ENCODE data around the gene TCF7L2.

The TCF7L2 gene

GRCh38 chr10:113187063-113187777 lies 237.2 kb downstream of the TCF7L2 start:
- H3K27me3 Mint-ChIP-seq (ENCODE audit: low read depth) = peaks cover 19% of the 10 kb centered on the region
- H3K36me3 Mint-ChIP-seq (ENCODE audit: low read depth) = no peaks in the 10 kb centered on the region
- no peak for TF ChIP-seq CTCF (IDR thresholded peaks at IDR 0.05; ENCODE audit: unreplicated experiment in 3 of 3)
- peaks cover 6% of the 10 kb centered on the region for H3K9me3 Mint-ChIP-seq
- peak overlapping the region; percentile 49 to 68 (median 63) for H3K27ac Mint-ChIP-seq
- H3K4me1 Mint-ChIP-seq = peaks cover 16% of the 10 kb centered on the region
- no peak overlapping the region for H3K4me3 Mint-ChIP-seq

- no peak for TF ChIP-seq CTCF (IDR thresholded peaks at IDR 0.05; ENCODE audit: unreplicated experiment in 3 of 3)
- Mint-ChIP-seq H3K9me3 (peaks cover 33% of the 10 kb centered on the region), H3K4me1 (no peaks in the 10 kb centered on the region), H3K4me3 (no peak overlapping the region), H3K27ac (no peak overlapping the region), H3K36me3 (ENCODE audit: low read depth) (no peaks in the 10 kb centered on the region), H3K27me3 (ENCODE audit: low read depth) (no peaks in the 10 kb centered on the region)
Measured at GRCh38 chr10:113199459-113199858, 249.4 kb downstream of the TCF7L2 start.

- Mint-ChIP-seq H3K4me3 (no peak overlapping the region), H3K36me3 (ENCODE audit: low read depth) (no peaks in the 10 kb centered on the region), H3K9me3 (peaks cover 50% of the 10 kb centered on the region)
Measured at GRCh38 chr10:113202011-113202410, 252.0 kb downstream of the TCF7L2 start.

DNA sequence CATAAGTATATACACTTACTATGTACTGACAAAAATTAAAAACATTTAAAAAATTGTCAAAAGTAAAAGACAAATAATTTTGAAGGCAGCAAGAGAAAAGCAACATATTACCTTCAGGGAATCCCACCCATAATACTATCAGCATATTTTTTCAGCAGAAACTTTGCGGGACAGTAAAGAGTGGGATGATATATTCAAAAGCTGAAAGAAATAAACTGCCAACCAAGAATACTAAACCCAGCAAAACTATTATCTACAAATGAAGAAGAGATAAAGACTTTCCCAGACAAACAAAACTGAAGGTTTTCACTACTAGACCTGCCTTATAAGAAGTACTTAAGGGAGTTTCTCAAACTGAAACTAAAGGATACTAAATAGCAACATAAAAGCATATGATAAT lies 257.9 kb downstream of the TCF7L2 start:
- peaks cover 4% of the 10 kb centered on the region for H3K36me3 Mint-ChIP-seq (ENCODE audit: low read depth)
- peaks cover 71% of the 10 kb centered on the region for H3K9me3 Mint-ChIP-seq
- H3K4me3 Mint-ChIP-seq = no peak overlapping the region
- no peaks in the 10 kb centered on the region for H3K27me3 Mint-ChIP-seq (ENCODE audit: low read depth)
- no peak for TF ChIP-seq CTCF (IDR thresholded peaks at IDR 0.05; ENCODE audit: unreplicated experiment in 3 of 3)
- no peaks in the 10 kb centered on the region for H3K4me1 Mint-ChIP-seq
- no peak overlapping the region for H3K27ac Mint-ChIP-seq

More at GRCh38 chr10:113202011-113202410, 252.0 kb downstream of the TCF7L2 start:
- Mint-ChIP-seq H3K27ac (no peak overlapping the region), H3K4me1 (no peaks in the 10 kb centered on the region), H3K27me3 (ENCODE audit: low read depth) (no peaks in the 10 kb centered on the region)
- TF ChIP-seq CTCF (IDR thresholded peaks at IDR 0.05; ENCODE audit: unreplicated experiment in 3 of 3) = no peak

DNA sequence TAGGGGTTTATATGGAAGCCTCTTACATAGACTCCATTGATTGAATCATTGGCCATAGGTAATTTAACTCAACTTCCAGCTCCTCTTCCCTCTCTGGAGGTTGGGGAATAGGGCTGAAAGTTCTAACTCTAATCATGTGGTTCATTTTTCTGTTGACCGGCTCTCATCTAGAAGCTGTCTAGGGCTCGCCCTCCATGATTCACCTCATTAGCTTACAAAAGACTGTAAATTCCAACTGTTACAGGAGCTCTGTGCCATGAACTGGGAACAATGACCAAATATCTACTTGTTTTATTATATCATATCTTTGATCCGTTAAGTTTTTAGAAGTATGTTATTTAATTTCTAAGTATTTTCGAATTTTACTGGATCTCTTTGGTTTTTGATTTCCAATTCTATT lies 263.0 kb downstream of the TCF7L2 start:
- TF ChIP-seq CTCF (IDR thresholded peaks at IDR 0.05; ENCODE audit: unreplicated experiment in 3 of 3) = no peak
- H3K4me1 Mint-ChIP-seq = peaks cover 4% of the 10 kb centered on the region
- H3K9me3 Mint-ChIP-seq = peaks cover 61% of the 10 kb centered on the region
- H3K4me3 Mint-ChIP-seq = no peak overlapping the region
- no peaks in the 10 kb centered on the region for H3K36me3 Mint-ChIP-seq (ENCODE audit: low read depth)
- H3K27me3 Mint-ChIP-seq (ENCODE audit: low read depth) = peaks cover 4% of the 10 kb centered on the region
- H3K27ac Mint-ChIP-seq = no peak overlapping the region

GRCh38 chr10:113214331-113214730 lies 264.3 kb downstream of the TCF7L2 start:
- Mint-ChIP-seq H3K4me3 (no peak overlapping the region), H3K27me3 (ENCODE audit: low read depth) (peaks cover 4% of the 10 kb centered on the region), H3K9me3 (peaks cover 48% of the 10 kb centered on the region), H3K27ac (no peak overlapping the region), H3K4me1 (peaks cover 4% of the 10 kb centered on the region), H3K36me3 (ENCODE audit: low read depth) (no peaks in the 10 kb centered on the region)
- TF ChIP-seq CTCF (IDR thresholded peaks at IDR 0.05; ENCODE audit: unreplicated experiment in 3 of 3) = no peak

Data from nephron (organoid).